Mucosa of rectum (tissue), 2 donors: ENCODE results near the gene ZC3H10.
"Not testable (repeated sequence)": the region's sequence is repeated elsewhere in the genome, so short reads cannot be mapped to it uniquely, and the experiment has no call there.

Source experiments
- H3K27ac ChIP-seq, 2 donors: one replicate each; pipeline ENCODE4 v1.7.0; 2013; ENCODE audit warnings: inconsistent platforms in 2 of 2, low read depth in 2 of 2, low read length in 2 of 2
- H3K27me3 ChIP-seq, 2 donors: one replicate each; pipeline ENCODE4 v1.7.0; 2013; ENCODE audit warnings: low read length in 2 of 2; ENCODE audit not compliant: control insufficient read depth in 2 of 2, insufficient read depth in 2 of 2
- H3K36me3 ChIP-seq, 2 donors: one replicate each; pipeline ENCODE4 v1.7.0; 2013; ENCODE audit warnings: low read length in 2 of 2; ENCODE audit not compliant: control insufficient read depth in 2 of 2, insufficient read depth in 2 of 2
- H3K4me1 ChIP-seq, 2 donors: one replicate each; pipeline ENCODE4 v1.7.0; 2013; ENCODE audit warnings: low read length in 2 of 2, mild to moderate bottlenecking in 1 of 2; ENCODE audit not compliant: control insufficient read depth in 2 of 2, insufficient read depth in 2 of 2
- H3K4me3 ChIP-seq, 2 donors: one replicate each; pipeline ENCODE4 v1.7.0; 2013; ENCODE audit warnings: low read length in 2 of 2
- H3K9ac ChIP-seq, 2 donors: one replicate each; pipeline ENCODE4 v1.7.0; 2013; ENCODE audit warnings: low read length in 2 of 2, low read depth in 1 of 2, mild to moderate bottlenecking in 1 of 2
- H3K9me3 ChIP-seq, 2 donors: one replicate each; pipeline ENCODE4 v1.7.0; 2013; ENCODE audit warnings: low read length in 2 of 2; ENCODE audit not compliant: control insufficient read depth in 2 of 2
- donor health status: healthy.
- donor health status: Normal muscosa, but diverticular disease.

The ZC3H10 gene, protein sequence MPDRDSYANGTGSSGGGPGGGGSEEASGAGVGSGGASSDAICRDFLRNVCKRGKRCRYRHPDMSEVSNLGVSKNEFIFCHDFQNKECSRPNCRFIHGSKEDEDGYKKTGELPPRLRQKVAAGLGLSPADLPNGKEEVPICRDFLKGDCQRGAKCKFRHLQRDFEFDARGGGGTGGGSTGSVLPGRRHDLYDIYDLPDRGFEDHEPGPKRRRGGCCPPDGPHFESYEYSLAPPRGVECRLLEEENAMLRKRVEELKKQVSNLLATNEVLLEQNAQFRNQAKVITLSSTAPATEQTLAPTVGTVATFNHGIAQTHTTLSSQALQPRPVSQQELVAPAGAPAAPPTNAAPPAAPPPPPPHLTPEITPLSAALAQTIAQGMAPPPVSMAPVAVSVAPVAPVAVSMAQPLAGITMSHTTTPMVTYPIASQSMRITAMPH

DNA sequence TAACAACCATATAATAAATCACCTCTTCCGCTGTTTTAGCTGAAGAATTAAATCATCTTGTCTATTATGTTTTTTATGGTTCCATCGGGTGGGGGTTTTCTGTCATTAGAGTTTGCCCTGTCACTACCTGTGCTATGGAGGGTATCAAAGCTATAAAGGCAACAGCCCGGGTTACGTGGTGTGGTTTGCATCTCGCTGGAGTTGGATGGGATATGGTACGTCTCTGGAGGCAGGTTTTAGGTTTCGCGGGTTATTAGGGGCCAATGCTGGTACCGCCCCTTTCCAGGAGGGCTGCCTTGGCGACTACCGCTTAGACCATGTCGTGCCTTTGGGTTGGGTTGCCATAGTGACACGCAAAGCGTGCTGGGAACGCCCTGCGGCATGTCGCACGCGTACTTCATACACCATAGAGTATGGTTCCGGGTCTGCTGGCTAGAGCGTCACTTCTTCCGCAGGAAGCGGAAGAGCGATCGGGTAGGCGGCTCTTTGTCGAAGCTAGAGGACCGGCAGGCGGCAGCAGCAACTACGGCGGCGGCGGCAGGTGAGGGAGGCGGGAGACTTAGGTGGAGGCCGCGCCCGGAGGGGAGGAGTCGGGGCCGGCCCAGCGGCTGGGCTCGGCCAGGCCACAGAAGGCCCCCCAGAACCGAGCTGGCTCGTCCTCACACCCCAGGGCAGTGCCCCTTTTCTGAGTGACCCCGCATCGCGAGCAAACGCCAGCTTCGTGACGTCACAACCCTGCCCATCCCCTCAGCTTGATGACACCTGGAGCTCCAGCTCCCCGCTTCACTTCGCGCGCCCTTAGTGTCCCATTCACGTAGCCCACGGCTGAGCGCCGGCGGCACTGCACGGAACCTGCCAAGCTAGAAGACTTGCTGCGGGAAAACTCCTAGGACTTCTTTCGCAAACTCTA, at the start of gene ZC3H10:
Gene ZC3H10 (plus strand): TSS at position 489 of the 910 bp plus-strand sequence. CDS start 2,297 bp downstream, outside the sequence.
- no peaks in the 10 kb centered on the region for H3K27me3 ChIP-seq
- H3K9me3 ChIP-seq: no peaks in the 10 kb centered on the region
- H3K27ac ChIP-seq: peak within 1 kb of the TSS; percentile 95 to 96
- peak within 1 kb of the TSS; percentile 97 to 99 for H3K9ac ChIP-seq
- peak within 1 kb of the TSS; percentile 87 to 92 for H3K4me3 ChIP-seq
- peaks cover 18 to 20% of the 10 kb centered on the region in 2 donors for H3K4me1 ChIP-seq
- peaks cover 11 to 27% of the 10 kb centered on the region in 2 donors for H3K36me3 ChIP-seq

DNA sequence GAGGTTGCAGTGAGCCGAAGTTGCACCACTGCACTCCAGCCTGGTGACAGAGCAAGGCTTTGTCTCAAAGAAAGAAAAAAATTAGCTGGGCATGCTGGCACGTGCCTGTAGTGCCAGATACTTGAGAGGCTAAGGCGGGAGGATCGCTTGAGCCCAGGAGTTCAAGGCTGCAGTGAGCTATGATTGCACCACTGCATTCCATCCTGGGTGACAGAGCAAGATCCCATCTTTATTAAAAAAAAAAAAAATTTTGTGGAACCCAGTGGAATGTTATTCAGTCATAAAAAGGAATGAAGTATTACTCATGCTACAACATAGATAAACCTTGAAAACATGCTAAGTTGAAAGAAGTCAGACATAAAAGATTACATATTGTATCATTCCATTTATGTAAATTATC, 46.4 kb upstream of the ZC3H10 start:
- Histone ChIP-seq H3K4me1 (no peaks in the 10 kb centered on the region), H3K9ac (no peak overlapping the region), H3K36me3 (no peaks in the 10 kb centered on the region), H3K27ac (no peak overlapping the region), H3K27me3 (no peaks in the 10 kb centered on the region), H3K4me3 (no peak overlapping the region), H3K9me3 (no peaks in the 10 kb centered on the region)

DNA sequence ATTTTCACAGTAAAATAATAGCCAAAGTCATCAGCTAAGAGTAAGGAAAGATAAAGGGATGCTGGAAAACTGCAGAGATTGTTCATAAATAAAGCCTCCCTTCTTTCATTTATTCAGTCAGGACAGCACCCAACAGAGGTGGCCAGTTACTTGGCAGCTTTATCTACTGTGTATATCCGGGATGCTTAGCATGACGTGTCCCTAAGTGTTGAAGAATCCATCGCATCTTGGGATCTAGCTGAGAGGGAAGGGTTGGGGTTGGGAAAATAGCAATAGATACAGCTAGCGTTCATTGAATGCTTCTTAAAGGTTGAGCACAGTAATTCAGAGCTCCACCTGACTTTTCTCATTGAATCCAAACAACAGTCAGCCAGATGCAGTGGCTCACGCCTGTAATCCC, 43.7 kb upstream of the ZC3H10 start:
- Histone ChIP-seq H3K9ac (no peak overlapping the region), H3K4me1 (peaks cover 0 to 6% of the 10 kb centered on the region in 2 donors), H3K27me3 (no peaks in the 10 kb centered on the region), H3K4me3 (no peak overlapping the region), H3K9me3 (no peaks in the 10 kb centered on the region), H3K27ac (no peak overlapping the region), H3K36me3 (no peaks in the 10 kb centered on the region)

DNA sequence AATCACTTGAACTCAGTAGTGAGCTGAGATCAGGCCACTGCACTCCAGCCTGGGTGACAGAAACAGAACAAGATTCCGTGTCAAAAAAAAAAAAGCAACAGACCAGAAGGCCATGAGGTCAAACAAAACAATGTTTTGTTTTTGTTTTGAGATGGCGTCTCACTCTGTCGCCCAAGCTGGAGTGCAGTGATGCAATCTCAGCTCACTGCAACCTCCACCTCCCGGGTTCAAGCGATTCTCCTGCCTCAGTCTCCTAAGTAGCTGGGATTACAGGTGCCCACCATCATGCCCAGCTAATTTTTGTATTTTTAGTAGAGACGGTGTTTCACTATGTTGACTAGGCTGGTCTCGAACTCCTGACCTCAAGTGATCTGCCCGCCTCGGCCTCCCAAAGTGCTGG, 40.1 kb upstream of the ZC3H10 start:
- not testable (repeated sequence) for H3K36me3 ChIP-seq, H3K9me3 ChIP-seq, H3K27ac ChIP-seq, H3K9ac ChIP-seq, H3K4me3 ChIP-seq, H3K27me3 ChIP-seq
- peaks cover 15 to 28% of the 10 kb centered on the region in 2 donors for H3K4me1 ChIP-seq

DNA sequence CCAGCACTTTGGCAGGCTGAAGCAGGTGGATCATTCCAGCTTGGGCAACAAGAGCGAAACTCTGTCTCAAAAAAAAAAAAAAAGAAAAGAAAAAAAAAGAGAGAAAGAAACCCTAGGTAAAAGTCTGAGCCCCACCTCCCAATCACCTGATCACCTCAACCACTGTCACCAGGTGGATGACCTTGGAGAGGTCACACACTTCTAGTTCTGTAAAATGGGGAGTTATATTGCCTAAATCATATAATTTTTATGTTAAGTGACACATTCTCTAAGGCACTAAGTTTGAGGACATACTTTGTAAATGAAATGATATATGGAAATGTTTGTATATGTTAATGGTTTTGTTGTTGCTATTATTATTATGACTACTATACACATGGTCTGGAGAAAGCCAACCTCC, 39.6 kb upstream of the ZC3H10 start:
- peaks cover 0 to 2% of the 10 kb centered on the region in 2 donors for H3K27me3 ChIP-seq
- peaks cover 0 to under 1% of the 10 kb centered on the region in 2 donors for H3K36me3 ChIP-seq
- H3K4me3 ChIP-seq: peak overlapping the region; percentile 78 to 83
- peaks cover 16 to 28% of the 10 kb centered on the region in 2 donors for H3K4me1 ChIP-seq
- H3K27ac ChIP-seq: peak overlapping the region; percentile 94 to 98
- H3K9ac ChIP-seq: no peak overlapping the region
- H3K9me3 ChIP-seq: no peaks in the 10 kb centered on the region

DNA sequence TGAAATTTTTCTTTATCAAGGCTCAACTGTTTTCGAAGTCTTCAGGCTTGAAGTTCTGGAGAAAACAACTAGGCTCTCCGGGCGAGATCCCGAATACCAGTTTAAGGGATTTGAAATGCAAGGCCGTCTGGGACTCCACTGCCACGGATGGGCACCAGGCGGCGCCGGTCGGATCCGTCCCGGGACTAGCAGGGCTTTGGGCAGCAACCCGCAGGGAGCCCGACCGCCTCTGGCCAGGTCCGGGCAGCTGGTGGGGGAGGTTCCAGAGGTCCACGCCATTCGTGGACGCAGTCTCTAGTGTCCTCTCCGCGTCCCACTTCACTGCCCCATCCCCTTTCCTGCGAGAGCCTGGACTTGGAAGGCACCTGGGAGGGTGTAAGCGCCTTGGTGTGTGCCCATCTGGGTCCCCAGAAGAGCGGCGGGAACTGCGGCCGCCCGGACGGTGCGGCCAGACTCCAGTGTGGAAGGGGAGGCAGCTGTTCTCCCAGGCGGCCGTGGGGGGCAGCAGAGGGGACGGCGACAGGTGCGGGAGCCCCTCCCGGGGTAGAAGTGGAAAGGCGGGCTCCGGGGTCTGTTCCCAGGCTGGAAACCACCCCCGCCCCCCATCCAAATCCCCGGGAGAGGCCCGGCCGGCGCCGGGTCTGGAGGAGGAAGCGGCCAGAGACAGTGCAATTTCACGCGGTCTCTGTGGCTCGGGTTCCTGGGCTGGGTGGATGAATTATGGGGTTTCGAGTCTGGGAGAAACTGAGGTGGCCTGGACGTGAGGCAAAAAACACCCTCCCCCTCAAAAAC, 38.9 kb upstream of the ZC3H10 start:
- H3K27ac ChIP-seq: peak overlapping the region; percentile 94 to 98
- H3K36me3 ChIP-seq: peaks cover 6 to 7% of the 10 kb centered on the region in 2 donors
- H3K4me3 ChIP-seq: peak overlapping the region; percentile 78 to 83
- H3K27me3 ChIP-seq: peaks cover 0 to 2% of the 10 kb centered on the region in 2 donors
- H3K4me1 ChIP-seq: peaks cover 18 to 35% of the 10 kb centered on the region in 2 donors
- no peaks in the 10 kb centered on the region for H3K9me3 ChIP-seq
- H3K9ac ChIP-seq: peak overlapping the region; percentile 93 to 96

DNA sequence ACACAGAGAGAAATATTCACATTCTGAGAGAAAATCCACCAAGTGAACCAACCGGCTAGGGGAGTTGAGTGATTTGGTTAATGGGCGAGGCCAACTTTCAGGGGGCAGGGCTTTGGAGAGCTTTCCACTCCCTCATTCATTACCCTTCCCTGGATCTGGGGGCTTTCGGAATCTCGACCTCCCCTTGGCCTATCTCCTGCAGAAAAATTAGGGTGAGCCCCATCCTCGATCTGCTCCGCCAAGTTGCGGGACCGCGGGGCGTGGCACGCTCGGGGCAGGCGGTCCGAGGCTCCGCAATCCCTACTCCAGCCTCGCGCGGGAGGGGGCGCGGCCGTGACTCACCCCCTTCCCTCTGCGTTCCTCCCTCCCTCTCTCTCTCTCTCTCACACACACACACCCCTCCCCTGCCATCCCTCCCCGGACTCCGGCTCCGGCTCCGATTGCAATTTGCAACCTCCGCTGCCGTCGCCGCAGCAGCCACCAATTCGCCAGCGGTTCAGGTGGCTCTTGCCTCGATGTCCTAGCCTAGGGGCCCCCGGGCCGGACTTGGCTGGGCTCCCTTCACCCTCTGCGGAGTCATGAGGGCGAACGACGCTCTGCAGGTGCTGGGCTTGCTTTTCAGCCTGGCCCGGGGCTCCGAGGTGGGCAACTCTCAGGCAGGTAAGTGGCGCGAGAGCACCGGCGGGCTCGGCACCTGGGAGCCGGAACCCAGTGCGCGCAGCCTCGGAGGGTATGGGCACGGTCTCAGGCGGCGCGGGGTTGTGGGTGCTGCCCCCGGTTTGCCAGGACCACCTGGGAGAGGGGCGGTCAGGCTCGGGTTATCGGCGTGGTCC, 38.1 kb upstream of the ZC3H10 start, which contains the start of gene ERBB3:
Gene ERBB3 (plus strand): TSS at position 443 of the 833 bp plus-strand sequence. CDS start 136 bp downstream, at position 579.
- Histone ChIP-seq H3K27ac (peak within 1 kb of the TSS; percentile 94 to 98), H3K9me3 (no peaks in the 10 kb centered on the region), H3K4me1 (peaks cover 18 to 37% of the 10 kb centered on the region in 2 donors), H3K27me3 (peaks cover 0 to 2% of the 10 kb centered on the region in 2 donors), H3K9ac (peak within 1 kb of the TSS; percentile 93 to 96), H3K4me3 (peak within 1 kb of the TSS; percentile 78 to 83), H3K36me3 (peaks cover 9 to 11% of the 10 kb centered on the region in 2 donors)

DNA sequence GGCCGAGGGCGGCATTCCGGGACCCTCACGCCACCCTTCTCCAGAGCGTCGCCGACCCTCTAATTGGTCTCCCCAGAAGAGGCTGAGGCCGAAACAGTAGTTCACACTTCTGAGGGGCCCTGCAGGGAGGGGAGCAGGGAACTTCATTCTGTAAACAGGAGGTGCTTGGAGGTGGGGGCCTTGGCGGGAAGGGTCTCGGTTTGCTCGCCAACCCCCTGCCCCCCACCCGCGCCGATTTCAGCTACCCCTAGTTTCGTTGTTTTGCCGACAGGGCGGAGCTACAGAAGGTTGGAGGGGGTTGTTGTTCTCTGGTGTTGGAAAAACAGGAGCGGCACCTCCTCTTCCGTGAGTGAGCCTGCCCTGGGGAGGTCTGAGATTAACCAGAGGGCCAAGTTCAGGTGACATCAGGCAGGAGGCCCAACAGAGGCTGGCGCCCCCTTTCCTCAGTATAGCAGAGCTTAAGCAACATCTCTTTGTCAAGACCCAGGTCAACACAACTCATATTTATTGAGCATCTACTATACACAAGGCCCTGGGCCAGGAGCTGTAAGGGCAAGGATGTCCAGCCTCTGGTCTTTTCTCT, 37.4 kb upstream of the ZC3H10 start:
- Histone ChIP-seq H3K36me3 (peaks cover 12 to 15% of the 10 kb centered on the region in 2 donors), H3K9me3 (no peaks in the 10 kb centered on the region), H3K4me1 (peaks cover 18 to 41% of the 10 kb centered on the region in 2 donors), H3K27me3 (peaks cover 0 to 2% of the 10 kb centered on the region in 2 donors), H3K27ac (peak overlapping the region; percentile 94 to 98), H3K4me3 (peak overlapping the region; percentile 78 to 83), H3K9ac (peak overlapping the region; percentile 93 to 96)
